Suprapubic skin (tissue), 4 donors: Measurements from ENCODE around the gene AFP.

Source experiments
- POLR2A ChIP-seq, 2 donors: fragments of 450-650 bp; IDR thresholded peaks; one replicate each; pipeline ENCODE4 v1.6.1; 2017; ENCODE audit warnings: antibody characterized with exemption in 2 of 2, mild to moderate bottlenecking in 2 of 2, moderate library complexity in 2 of 2
- POLR2AphosphoS5 ChIP-seq, 3 donors: sonication (generic); formaldehyde crosslinking; IDR thresholded peaks; one replicate each; pipeline ENCODE4 v1.6.1; 2017; ENCODE audit warnings: antibody characterized with exemption in 3 of 3
- TF ChIP-seq, protein P1 (sequence below), 2 donors: fragments of 200-600 bp in 1 of 2; fragments of 450-650 bp in 1 of 2; sonication (generic) in 1 of 2; IDR thresholded peaks; one replicate each; pipeline ENCODE4 v1.5.1; 2016 to 2019; ENCODE audit warnings: antibody characterized with exemption in 2 of 2, mild to moderate bottlenecking in 1 of 2, moderate library complexity in 1 of 2

DNA sequence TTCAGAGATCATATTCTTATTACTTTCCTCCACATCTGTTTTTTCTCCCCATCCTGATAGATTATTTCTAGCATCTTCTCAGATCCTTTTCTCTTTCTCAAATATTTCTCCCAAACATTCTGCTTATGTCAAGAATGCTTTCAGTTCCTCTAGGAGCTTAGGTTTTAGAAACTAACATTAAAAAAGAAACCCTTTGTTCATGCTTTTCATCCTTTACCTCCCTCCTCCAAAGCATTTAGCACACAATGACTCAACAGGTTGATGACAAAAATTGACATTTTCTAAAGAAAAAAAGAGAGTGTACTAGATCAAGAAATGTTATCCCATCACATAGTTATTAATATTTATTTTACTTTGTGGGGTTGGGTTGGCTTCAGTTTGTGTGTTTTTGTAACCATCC, 48.5 kb upstream of the AFP start:
- TF ChIP-seq, protein P1, sequence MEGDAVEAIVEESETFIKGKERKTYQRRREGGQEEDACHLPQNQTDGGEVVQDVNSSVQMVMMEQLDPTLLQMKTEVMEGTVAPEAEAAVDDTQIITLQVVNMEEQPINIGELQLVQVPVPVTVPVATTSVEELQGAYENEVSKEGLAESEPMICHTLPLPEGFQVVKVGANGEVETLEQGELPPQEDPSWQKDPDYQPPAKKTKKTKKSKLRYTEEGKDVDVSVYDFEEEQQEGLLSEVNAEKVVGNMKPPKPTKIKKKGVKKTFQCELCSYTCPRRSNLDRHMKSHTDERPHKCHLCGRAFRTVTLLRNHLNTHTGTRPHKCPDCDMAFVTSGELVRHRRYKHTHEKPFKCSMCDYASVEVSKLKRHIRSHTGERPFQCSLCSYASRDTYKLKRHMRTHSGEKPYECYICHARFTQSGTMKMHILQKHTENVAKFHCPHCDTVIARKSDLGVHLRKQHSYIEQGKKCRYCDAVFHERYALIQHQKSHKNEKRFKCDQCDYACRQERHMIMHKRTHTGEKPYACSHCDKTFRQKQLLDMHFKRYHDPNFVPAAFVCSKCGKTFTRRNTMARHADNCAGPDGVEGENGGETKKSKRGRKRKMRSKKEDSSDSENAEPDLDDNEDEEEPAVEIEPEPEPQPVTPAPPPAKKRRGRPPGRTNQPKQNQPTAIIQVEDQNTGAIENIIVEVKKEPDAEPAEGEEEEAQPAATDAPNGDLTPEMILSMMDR (IDR thresholded peaks at IDR 0.05): no peak
- no peak for TF ChIP-seq POLR2AphosphoS5 (IDR thresholded peaks at IDR 0.05)
- TF ChIP-seq POLR2A (IDR thresholded peaks at IDR 0.05): no peak
